ENCODE results near the gene ATAD3B. TPM values are rescaled to one million over a fixed set of nuclear protein-coding genes. Genes with fewer than 3 reads are reported as not detected.

The ATAD3B gene
- total and polyA plus RNA-seq, 2 donors (not counting 3 experiments of a cell fraction or from before 2014, with no cell fraction given): 20.5 to 48.2 TPM

GRCh38 chr1:1490633-1491230 lies 19.2 kb downstream of the ATAD3B start:
- FAIRE-seq (no peak), DNase-seq (ENCODE audit: low read depth, low spot score) (no peak)
- POLR2A ChIA-PET: no interaction called here

GRCh38 chr1:1491601-1492000 lies 20.0 kb downstream of the ATAD3B start:
- DNase-seq (ENCODE audit: low read depth, low spot score) (no peak), FAIRE-seq (no peak)
- no peaks in the 10 kb centered on the region for H3K4me1 ChIP-seq (ENCODE audit: control insufficient read depth, extremely low read depth, insufficient read depth, low read length)
- TF ChIP-seq EZH2 (IDR thresholded peaks at IDR 0.05; ENCODE audit: borderline replicate concordance, low read depth, low read length, severe bottlenecking): no peak
- no peak for TF ChIP-seq JUN (IDR thresholded peaks at IDR 0.05; ENCODE audit: borderline replicate concordance, insufficient read depth, insufficient read length, low read depth)
- TF ChIP-seq POLR2A (IDR thresholded peaks at IDR 0.05; ENCODE audit: low read depth, low read length): no peak
- TF ChIP-seq MYC (IDR thresholded peaks at IDR 0.05; ENCODE audit: low read depth, low read length): no peak
- TF ChIP-seq FOS (IDR thresholded peaks at IDR 0.05; ENCODE audit: borderline replicate concordance, insufficient read depth, low read length): no peak
- TF ChIP-seq POLR2AphosphoS5 (IDR thresholded peaks at IDR 0.05; ENCODE audit: insufficient read depth, low read depth, low read length): no peak
- TF ChIP-seq, protein P1, sequence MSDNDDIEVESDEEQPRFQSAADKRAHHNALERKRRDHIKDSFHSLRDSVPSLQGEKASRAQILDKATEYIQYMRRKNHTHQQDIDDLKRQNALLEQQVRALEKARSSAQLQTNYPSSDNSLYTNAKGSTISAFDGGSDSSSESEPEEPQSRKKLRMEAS (IDR thresholded peaks at IDR 0.05; ENCODE audit: insufficient read depth, insufficient read length): no peak
- TF ChIP-seq, protein P2, sequence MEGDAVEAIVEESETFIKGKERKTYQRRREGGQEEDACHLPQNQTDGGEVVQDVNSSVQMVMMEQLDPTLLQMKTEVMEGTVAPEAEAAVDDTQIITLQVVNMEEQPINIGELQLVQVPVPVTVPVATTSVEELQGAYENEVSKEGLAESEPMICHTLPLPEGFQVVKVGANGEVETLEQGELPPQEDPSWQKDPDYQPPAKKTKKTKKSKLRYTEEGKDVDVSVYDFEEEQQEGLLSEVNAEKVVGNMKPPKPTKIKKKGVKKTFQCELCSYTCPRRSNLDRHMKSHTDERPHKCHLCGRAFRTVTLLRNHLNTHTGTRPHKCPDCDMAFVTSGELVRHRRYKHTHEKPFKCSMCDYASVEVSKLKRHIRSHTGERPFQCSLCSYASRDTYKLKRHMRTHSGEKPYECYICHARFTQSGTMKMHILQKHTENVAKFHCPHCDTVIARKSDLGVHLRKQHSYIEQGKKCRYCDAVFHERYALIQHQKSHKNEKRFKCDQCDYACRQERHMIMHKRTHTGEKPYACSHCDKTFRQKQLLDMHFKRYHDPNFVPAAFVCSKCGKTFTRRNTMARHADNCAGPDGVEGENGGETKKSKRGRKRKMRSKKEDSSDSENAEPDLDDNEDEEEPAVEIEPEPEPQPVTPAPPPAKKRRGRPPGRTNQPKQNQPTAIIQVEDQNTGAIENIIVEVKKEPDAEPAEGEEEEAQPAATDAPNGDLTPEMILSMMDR (IDR thresholded peaks at IDR 0.05; ENCODE audit: extremely low read depth in 1 of 2, insufficient read depth in 1 of 2, low read depth in 1 of 2, low read length in 2 of 2): no peak
- TF ChIP-seq GATA2 (IDR thresholded peaks at IDR 0.05; ENCODE audit: insufficient read depth, insufficient read length, low read depth, low read length): no peak
- H3K9ac ChIP-seq (replicated peaks; ENCODE audit: extremely low read depth, insufficient read depth, low read length): no peak overlapping the region
- H3K4me3 ChIP-seq (replicated peaks in 1 of 3; ENCODE audit: insufficient read depth in 1 of 3, low read depth in 1 of 3, low read length in 3 of 3): no peak overlapping the region
- H3K4me2 ChIP-seq (ENCODE audit: insufficient read depth, low read length): no peak overlapping the region
- H3K79me2 ChIP-seq (ENCODE audit: control insufficient read depth, insufficient read depth, low read length): no peaks in the 10 kb centered on the region
- CTCF ChIA-PET: interaction anchor here (1.3 kb wide), 1 partner anchor 14 kb away, joined by 3 read pairs; no protein-coding TSS in a partner anchor
- intact Hi-C loops (cut with micrococcal nuclease) (no loop called here), dilution Hi-C loops (cut with MboI; ENCODE audit: extremely low pct_ligation_motif_present, low sequenced_read_pairs) (no loop called here)
- POLR2A ChIA-PET: no interaction called here
- H3K36me3 ChIP-seq (ENCODE audit: control insufficient read depth in 2 of 2, extremely low read depth in 1 of 2, insufficient read depth in 2 of 2, low read length in 2 of 2): peaks cover 7 to 20% of the 10 kb centered on the region in 2 experiments
- no TSS peak for BruUV-seq (replicated peaks)
- H2AFZ ChIP-seq (ENCODE audit: low read depth, low read length): no peak overlapping the region
- H3K9me1 ChIP-seq (replicated peaks; ENCODE audit: control insufficient read depth, extremely low read depth, insufficient read depth, low read length): no peaks in the 10 kb centered on the region
- no peaks in the 10 kb centered on the region for H3K27me3 ChIP-seq (ENCODE audit: control insufficient read depth in 2 of 2, insufficient read depth in 2 of 2, low read length in 2 of 2)
- H3K9me3 ChIP-seq (replicated peaks; ENCODE audit: control insufficient read depth, insufficient read depth, low read length): no peaks in the 10 kb centered on the region
- no peak overlapping the region for H3K27ac ChIP-seq (ENCODE audit: insufficient read depth, low read depth, low read length)
- no peaks in the 10 kb centered on the region for H4K20me1 ChIP-seq (replicated peaks; ENCODE audit: control insufficient read depth, extremely low read depth, insufficient read depth, low read length)

More at GRCh38 chr1:1490633-1491230, 19.2 kb downstream of the ATAD3B start:
- Histone ChIP-seq H4K20me1 (replicated peaks; ENCODE audit: control insufficient read depth, extremely low read depth, insufficient read depth, low read length) (no peaks in the 10 kb centered on the region), H3K36me3 (ENCODE audit: control insufficient read depth in 2 of 2, extremely low read depth in 1 of 2, insufficient read depth in 2 of 2, low read length in 2 of 2) (peaks cover 7 to 24% of the 10 kb centered on the region in 2 experiments), H3K9me3 (replicated peaks; ENCODE audit: control insufficient read depth, insufficient read depth, low read length) (no peaks in the 10 kb centered on the region), H3K9ac (replicated peaks; ENCODE audit: extremely low read depth, insufficient read depth, low read length) (no peak overlapping the region), H3K4me2 (ENCODE audit: insufficient read depth, low read length) (no peak overlapping the region), H3K4me1 (ENCODE audit: control insufficient read depth, extremely low read depth, insufficient read depth, low read length) (no peaks in the 10 kb centered on the region), H2AFZ (ENCODE audit: low read depth, low read length) (no peak overlapping the region), H3K9me1 (replicated peaks; ENCODE audit: control insufficient read depth, extremely low read depth, insufficient read depth, low read length) (no peaks in the 10 kb centered on the region), H3K79me2 (ENCODE audit: control insufficient read depth, insufficient read depth, low read length) (no peaks in the 10 kb centered on the region), H3K27me3 (ENCODE audit: control insufficient read depth in 2 of 2, insufficient read depth in 2 of 2, low read length in 2 of 2) (no peaks in the 10 kb centered on the region), H3K4me3 (replicated peaks in 1 of 3; ENCODE audit: insufficient read depth in 1 of 3, low read depth in 1 of 3, low read length in 3 of 3) (no peak overlapping the region), H3K27ac (ENCODE audit: insufficient read depth, low read depth, low read length) (no peak overlapping the region)
- CTCF ChIA-PET: interaction anchor here (1.3 kb wide), 1 partner anchor 15 kb away, joined by 3 read pairs; no protein-coding TSS in a partner anchor
- no TSS peak for BruUV-seq (replicated peaks)
- intact Hi-C loops (cut with micrococcal nuclease): no loop called here
- TF ChIP-seq, protein P2 (IDR thresholded peaks at IDR 0.05; ENCODE audit: extremely low read depth in 1 of 2, insufficient read depth in 1 of 2, low read depth in 1 of 2, low read length in 2 of 2): no peak
- TF ChIP-seq MYC (IDR thresholded peaks at IDR 0.05; ENCODE audit: low read depth, low read length): no peak
- no peak for TF ChIP-seq GATA2 (IDR thresholded peaks at IDR 0.05; ENCODE audit: insufficient read depth, insufficient read length, low read depth, low read length)
- dilution Hi-C loops (cut with MboI; ENCODE audit: extremely low pct_ligation_motif_present, low sequenced_read_pairs): no loop called here
